Left lobe of liver (tissue), 2 donors: Measurements from ENCODE around the gene TJP2. TPM values are rescaled to one million over a fixed set of nuclear protein-coding genes. Genes with fewer than 3 reads are reported as not detected.
"Not testable (repeated sequence)": the region's sequence is repeated elsewhere in the genome, so short reads cannot be mapped to it uniquely, and the experiment has no call there.

Source experiments
- ATAC-seq: fragments of 200-7000 bp; cut with Tn5 transposase; one replicate; pipeline ENCODE4 v1.9.1; 2020; ENCODE audit warnings: mild to moderate bottlenecking, moderate library complexity
- DNase-seq: peaks from one replicate; pipeline ENCODE4 v3.0.0-alpha.2; 2020; ENCODE audit warnings: low spot score
- total RNA-seq: library from RNA; stranded (reverse); gene quantifications from one replicate; pipeline ENCODE4 v1.2.1, GENCODE V29; 2021
- donor health status: DM: no; HTN: no; CAD: no; lungs with moderate emphysema.
- donor health status: DM: no; HTN: yes; CAD: no.

Gene TJP2
- total RNA-seq, 1 donor from 2014 or later = 81.2 TPM

- ATAC-seq (no peak), DNase-seq (no peak)
These were observed 16.2 kb upstream of the TJP2 start for GRCh38 chr9:69157751-69158466.

- ATAC-seq = no peak
- no peak for DNase-seq
These were observed 15.6 kb upstream of the TJP2 start for GRCh38 chr9:69158471-69158870.

- DNase-seq, ATAC-seq: not testable (repeated sequence)
These were observed 9.5 kb upstream of the TJP2 start for GRCh38 chr9:69164573-69164972.

- DNase-seq (no peak), ATAC-seq (no peak)
These were observed 8.5 kb upstream of the TJP2 start for GRCh38 chr9:69165581-69165980.

- DNase-seq = peak; percentile 92
- ATAC-seq = peak; percentile 77
These were observed 5.3 kb upstream of the TJP2 start for GRCh38 chr9:69168709-69169217.

- DNase-seq (no peak), ATAC-seq (no peak)
These were observed 3.8 kb upstream of the TJP2 start for GRCh38 chr9:69170231-69170630.

GRCh38 chr9:69171049-69171448, 3.0 kb upstream of the TJP2 start:
- DNase-seq = no peak

GRCh38 chr9:69171517-69171916, 2.6 kb upstream of the TJP2 start:
- DNase-seq (no peak), ATAC-seq (no peak)

More at GRCh38 chr9:69171049-69171448, 3.0 kb upstream of the TJP2 start:
- ATAC-seq = no peak

- DNase-seq (no peak), ATAC-seq (no peak)
These were observed 1.2 kb upstream of the TJP2 start for GRCh38 chr9:69172895-69173294.

GRCh38 chr9:69173497-69173890, 583 bp upstream of the TJP2 start:
- no peak for ATAC-seq
- no peak for DNase-seq

- DNase-seq = no peak
- peak; percentile 18 for ATAC-seq
These were observed 763 bp downstream of the TJP2 start for GRCh38 chr9:69174616-69175463.

GRCh38 chr9:69175486-69175885, 1.4 kb downstream of the TJP2 start:
- DNase-seq (no peak), ATAC-seq (no peak)

- ATAC-seq (no peak), DNase-seq (no peak)
These were observed 2.5 kb downstream of the TJP2 start for GRCh38 chr9:69176471-69177171.

GRCh38 chr9:69178583-69179011, 4.5 kb downstream of the TJP2 start:
- ATAC-seq (no peak), DNase-seq (no peak)

GRCh38 chr9:69179037-69179436, 5.0 kb downstream of the TJP2 start:
- no peak for DNase-seq
- ATAC-seq = peak; percentile 35

- no peak for ATAC-seq
These were observed 6.1 kb downstream of the TJP2 start for GRCh38 chr9:69180200-69180599.

GRCh38 chr9:69180670-69181069, 6.6 kb downstream of the TJP2 start:
- ATAC-seq (peak; percentile 54), DNase-seq (no peak)

More at GRCh38 chr9:69180200-69180599, 6.1 kb downstream of the TJP2 start:
- no peak for DNase-seq

- ATAC-seq (no peak), DNase-seq (no peak)
These were observed 7.9 kb downstream of the TJP2 start for GRCh38 chr9:69181908-69182353.

- ATAC-seq = no peak
- no peak for DNase-seq
These were observed 10.2 kb downstream of the TJP2 start for GRCh38 chr9:69184266-69184665.

- ATAC-seq (no peak), DNase-seq (no peak)
These were observed 12.9 kb downstream of the TJP2 start for GRCh38 chr9:69186841-69187611.
